ENCODE results near the gene OR52I1. TPM values are rescaled to one million over a fixed set of nuclear protein-coding genes. Genes with fewer than 3 reads are reported as not detected.

Gene OR52I1
- total RNA-seq, 4 donors from 2014 or later: not detected

- H3K36me3 ChIP-seq: no peaks in the 10 kb centered on the region
- no peak for DNase-seq
- no peaks in the 10 kb centered on the region for H3K27me3 ChIP-seq
- H3K4me1 ChIP-seq: no peaks in the 10 kb centered on the region
- no peaks in the 10 kb centered on the region for H3K9me3 ChIP-seq
- peak overlapping the region in 1 of 2 donors; percentile 16 for H3K4me3 ChIP-seq
- peak overlapping the region in 1 of 2 donors; percentile 46 for H3K27ac ChIP-seq
- intact Hi-C loops (cut with DNase I; ENCODE audit: low total_unique reads): no loop called here
- no peak for TF ChIP-seq POLR2A (IDR thresholded peaks at IDR 0.05)
- TF ChIP-seq, protein P1, sequence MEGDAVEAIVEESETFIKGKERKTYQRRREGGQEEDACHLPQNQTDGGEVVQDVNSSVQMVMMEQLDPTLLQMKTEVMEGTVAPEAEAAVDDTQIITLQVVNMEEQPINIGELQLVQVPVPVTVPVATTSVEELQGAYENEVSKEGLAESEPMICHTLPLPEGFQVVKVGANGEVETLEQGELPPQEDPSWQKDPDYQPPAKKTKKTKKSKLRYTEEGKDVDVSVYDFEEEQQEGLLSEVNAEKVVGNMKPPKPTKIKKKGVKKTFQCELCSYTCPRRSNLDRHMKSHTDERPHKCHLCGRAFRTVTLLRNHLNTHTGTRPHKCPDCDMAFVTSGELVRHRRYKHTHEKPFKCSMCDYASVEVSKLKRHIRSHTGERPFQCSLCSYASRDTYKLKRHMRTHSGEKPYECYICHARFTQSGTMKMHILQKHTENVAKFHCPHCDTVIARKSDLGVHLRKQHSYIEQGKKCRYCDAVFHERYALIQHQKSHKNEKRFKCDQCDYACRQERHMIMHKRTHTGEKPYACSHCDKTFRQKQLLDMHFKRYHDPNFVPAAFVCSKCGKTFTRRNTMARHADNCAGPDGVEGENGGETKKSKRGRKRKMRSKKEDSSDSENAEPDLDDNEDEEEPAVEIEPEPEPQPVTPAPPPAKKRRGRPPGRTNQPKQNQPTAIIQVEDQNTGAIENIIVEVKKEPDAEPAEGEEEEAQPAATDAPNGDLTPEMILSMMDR (IDR thresholded peaks at IDR 0.05): no peak
Measured at GRCh38 chr11:4610258-4610935, 16.6 kb downstream of the OR52I1 start.

DNA sequence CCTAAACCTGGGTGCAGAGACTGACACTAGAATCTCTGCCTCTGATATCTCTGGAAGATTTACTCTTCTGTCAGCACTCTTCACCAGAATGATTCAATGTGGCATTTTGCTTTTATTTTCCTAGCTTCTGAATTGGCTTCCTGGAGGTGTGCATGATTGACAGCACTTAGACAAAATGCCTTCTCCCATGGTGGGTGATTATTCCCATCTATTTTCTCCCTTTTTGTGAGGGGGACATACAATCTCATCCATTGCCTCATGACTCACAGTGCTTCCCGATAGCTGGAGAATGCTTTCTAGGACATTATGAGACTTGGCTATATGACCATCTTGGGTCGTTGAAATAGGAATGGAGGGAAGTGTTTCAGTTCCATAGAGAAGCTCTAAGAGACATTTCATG lies 18.1 kb downstream of the OR52I1 start:
- no peak for DNase-seq
- no peak overlapping the region for H3K27ac ChIP-seq
- intact Hi-C loops (cut with DNase I; ENCODE audit: low total_unique reads): no loop called here
- H3K27me3 ChIP-seq: no peaks in the 10 kb centered on the region
- H3K9me3 ChIP-seq: no peaks in the 10 kb centered on the region
- H3K36me3 ChIP-seq: no peaks in the 10 kb centered on the region
- H3K4me1 ChIP-seq: no peaks in the 10 kb centered on the region
- TF ChIP-seq, protein P1 (IDR thresholded peaks at IDR 0.05): no peak
- TF ChIP-seq POLR2A (IDR thresholded peaks at IDR 0.05): no peak
- H3K4me3 ChIP-seq: no peak overlapping the region

DNA sequence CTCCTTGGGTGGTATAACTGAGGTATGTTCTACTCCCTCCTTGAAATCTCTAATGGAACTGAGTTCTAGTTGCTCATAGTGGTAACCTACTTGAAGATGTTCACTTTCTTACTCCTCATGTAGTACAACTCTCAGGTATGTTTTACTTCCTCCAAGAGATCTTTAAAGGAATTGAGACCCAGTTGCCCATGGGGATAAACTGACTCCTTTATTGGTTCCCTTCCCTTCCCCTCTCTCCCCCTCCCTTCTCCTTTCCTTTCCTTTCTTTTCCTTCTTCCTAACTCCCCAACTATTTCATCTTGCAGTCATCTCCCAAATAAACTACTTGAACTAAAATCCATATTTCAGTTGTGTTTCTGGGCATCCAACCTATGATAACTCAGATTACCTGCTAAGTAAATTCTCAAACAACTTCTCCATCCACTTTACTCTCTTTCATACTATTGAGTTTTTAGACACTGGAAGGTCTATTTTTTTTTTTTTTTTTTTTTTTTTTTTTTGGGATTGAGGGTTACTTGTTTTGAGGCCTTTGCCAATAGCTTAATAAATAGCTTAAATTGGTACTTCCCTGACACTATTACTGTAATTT lies 22.1 kb downstream of the OR52I1 start:
- TF ChIP-seq, protein P1 (IDR thresholded peaks at IDR 0.05): no peak
- TF ChIP-seq POLR2A (IDR thresholded peaks at IDR 0.05): no peak

GRCh38 chr11:4619514-4619913 lies 25.7 kb downstream of the OR52I1 start:
- no peak overlapping the region for H3K4me3 ChIP-seq
- TF ChIP-seq, protein P1 (IDR thresholded peaks at IDR 0.05): no peak
- no peak for TF ChIP-seq POLR2A (IDR thresholded peaks at IDR 0.05)
- intact Hi-C loops (cut with DNase I; ENCODE audit: low total_unique reads): no loop called here
- H3K36me3 ChIP-seq: no peaks in the 10 kb centered on the region
- no peaks in the 10 kb centered on the region for H3K27me3 ChIP-seq
- no peak overlapping the region for H3K27ac ChIP-seq
- no peaks in the 10 kb centered on the region for H3K9me3 ChIP-seq
- no peaks in the 10 kb centered on the region for H3K4me1 ChIP-seq
- no peak for DNase-seq

More for the DNA sequence above, 22.1 kb downstream of the OR52I1 start:
- Histone ChIP-seq H3K36me3 (no peaks in the 10 kb centered on the region), H3K9me3 (no peaks in the 10 kb centered on the region), H3K4me3 (no peak overlapping the region), H3K27ac (no peak overlapping the region), H3K4me1 (no peaks in the 10 kb centered on the region), H3K27me3 (no peaks in the 10 kb centered on the region)
- intact Hi-C loops (cut with DNase I; ENCODE audit: low total_unique reads): no loop called here
- no peak for DNase-seq

All from uterus (tissue), 4 donors.